ENCODE results near the gene IL22RA1.

The IL22RA1 gene

GRCh38 chr1:24114753-24115152, 28.2 kb downstream of the IL22RA1 start:
- no peak for DNase-seq (ENCODE audit: low spot score)

- DNase-seq (ENCODE audit: low spot score), result no peak
Measured at GRCh38 chr1:24113641-24114033, 29.3 kb downstream of the IL22RA1 start.

DNA sequence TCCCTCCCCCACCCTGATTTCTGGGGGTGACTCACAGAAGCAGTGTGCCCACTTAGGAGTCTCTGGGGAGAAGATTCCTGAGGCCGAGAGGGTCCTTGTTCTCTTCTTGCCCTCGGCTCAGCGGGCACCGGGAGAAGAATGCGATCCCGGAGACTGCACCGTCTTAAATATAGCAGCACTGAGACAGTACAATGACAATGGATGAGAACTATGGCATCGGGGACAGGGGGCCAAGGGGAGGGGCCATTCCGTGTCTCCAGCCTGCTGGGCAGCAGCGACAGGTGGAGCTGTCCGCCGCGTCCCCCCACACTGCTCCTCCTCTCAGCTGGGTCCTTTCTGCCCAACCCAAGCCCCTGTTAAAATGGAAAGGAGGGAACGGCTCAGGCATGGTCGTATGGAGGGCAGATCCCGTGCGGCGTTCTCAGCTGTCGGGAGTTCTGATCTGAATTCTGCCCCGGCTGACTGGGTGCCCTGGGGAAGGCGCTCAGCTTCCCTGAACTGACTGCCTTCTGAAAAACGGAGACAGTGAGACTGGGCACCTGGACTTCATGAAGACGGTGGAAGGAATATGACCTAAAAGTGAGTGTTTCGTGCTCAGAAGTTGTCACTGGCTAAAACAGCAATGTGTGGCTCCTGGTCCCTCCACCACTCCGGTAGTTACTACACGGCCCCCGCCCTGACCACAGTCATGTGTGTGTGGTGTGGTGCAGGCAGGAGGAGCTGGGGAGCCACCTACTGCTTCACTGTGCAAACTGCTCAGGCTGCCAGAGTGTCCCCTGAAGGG, 30.8 kb downstream of the IL22RA1 start, which contains the start of gene MYOM3:
Gene MYOM3, minus strand, starts transcription at position 140 of the 784 bp plus-strand sequence. CDS start 3,499 bp downstream, outside the sequence.
- peak; percentile 85 for DNase-seq (ENCODE audit: low spot score)

DNA sequence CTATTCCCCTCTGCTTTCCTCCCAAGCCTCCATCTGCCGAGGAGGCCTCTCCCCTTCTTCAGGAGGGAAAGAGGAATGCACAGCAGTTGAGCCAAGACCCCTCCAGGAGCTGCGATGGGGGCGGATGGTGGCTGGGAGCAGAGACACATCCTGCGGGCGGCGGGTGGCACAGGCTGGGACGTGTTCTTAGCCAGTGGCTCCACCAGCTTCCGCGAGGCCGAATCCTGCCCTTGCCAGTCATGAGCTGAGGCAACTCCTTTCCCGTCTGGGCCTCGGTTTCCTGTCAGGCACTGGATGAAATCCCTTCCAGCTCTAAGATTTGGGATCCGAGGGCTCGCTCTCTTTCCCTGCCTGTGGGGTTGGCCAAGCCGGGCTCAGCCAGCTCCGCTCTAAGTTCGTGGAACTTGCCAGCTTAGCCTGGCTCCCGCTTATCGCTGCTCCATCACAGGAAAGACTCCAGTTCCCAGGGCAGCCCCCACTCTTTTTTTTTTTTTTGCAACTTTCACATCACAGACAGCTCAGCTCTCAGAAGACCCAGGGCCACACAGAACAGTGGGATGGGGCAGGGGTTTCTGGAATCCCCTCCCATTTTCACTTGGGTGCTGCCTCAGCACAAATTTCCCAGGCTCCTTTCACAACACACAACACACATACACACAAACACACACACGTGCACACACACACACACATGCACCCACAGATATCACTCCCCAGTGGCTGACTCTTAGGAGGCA, 31.5 kb downstream of the IL22RA1 start:
- no peak for DNase-seq (ENCODE audit: low spot score)

DNA sequence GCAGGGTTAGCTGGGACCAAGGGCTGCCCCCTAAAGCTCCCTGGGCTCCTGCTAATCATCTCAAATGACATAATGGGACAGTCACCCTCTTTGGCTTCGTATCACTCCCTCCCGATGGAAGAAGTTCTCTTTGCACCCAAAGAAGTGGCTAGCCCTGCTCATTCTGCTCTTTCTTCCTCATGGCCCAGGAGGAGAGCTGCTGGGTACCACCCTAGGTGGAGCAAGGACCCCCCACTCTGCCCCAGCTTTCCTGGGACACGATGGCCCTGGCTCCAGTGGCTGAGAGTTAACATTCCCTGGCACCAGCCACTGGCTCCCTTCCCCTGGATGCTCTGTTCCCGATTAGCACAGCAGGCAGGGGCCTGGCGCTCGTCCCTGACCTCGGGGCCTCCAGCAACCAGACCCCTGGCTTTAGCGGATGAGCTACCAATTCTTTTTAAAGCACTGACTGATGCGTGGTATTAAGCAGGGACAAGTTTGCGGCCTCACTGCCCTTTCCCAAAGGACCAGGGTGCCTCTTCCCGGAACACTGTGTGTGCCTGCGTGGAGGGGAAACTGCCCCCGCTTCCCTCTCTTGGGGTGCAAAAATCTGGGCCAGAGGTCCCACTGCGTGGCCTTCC, 32.2 kb downstream of the IL22RA1 start:
- DNase-seq (ENCODE audit: low spot score), result no peak

- DNase-seq (ENCODE audit: low spot score), result no peak
Measured at GRCh38 chr1:24109686-24110475, 33.1 kb downstream of the IL22RA1 start.

GRCh38 chr1:24109166-24109483, 33.8 kb downstream of the IL22RA1 start:
- DNase-seq (ENCODE audit: low spot score), result no peak

GRCh38 chr1:24108334-24109165, 34.4 kb downstream of the IL22RA1 start:
- DNase-seq (ENCODE audit: low spot score), result peak; percentile 81

GRCh38 chr1:24107462-24108138, 35.3 kb downstream of the IL22RA1 start:
- DNase-seq (ENCODE audit: low spot score), result no peak

DNA sequence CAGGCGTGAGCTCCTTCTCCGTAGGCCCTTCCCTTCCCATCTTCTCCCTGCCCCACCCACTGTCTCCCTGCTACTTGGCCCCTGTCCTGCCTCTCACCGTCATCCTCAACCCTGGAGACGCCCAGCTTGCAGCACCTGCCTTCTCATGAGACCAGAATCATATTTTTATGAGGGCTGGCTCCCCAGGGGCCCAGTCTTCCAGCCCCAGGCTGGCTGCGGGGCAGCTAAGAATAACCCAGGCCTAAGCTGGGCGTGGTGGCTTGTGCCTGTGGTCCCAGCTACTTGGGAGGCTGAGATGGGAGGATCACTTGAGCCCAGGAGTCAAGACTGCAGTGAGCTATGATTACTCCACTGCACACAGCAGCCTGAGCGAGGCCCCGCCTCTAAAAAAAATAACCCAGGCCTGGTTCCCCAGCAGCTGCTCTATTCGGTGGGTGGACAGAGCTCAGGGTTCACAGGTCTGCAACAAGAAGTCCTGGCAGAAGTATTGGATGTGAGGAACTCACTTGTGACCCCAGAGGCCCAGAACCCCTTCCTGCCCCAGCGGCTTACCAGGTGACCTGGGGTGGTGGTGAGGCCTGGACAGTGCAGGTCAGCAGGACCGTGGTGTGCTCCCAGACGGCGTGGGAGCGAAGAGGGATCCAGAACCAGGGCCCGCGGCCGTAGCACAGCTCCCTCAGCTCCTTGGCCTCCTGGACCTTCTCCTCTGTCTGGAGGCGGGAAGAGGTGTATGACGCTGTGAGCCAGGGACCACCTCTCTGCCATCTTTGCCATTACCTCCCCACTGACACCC, 37.4 kb downstream of the IL22RA1 start:
- no peak for DNase-seq (ENCODE audit: low spot score)

- no peak for DNase-seq (ENCODE audit: low spot score)
Measured at GRCh38 chr1:24104854-24105253, 38.1 kb downstream of the IL22RA1 start.

- DNase-seq (ENCODE audit: low spot score), result no peak
Measured at GRCh38 chr1:24103879-24104278, 39.1 kb downstream of the IL22RA1 start.

GRCh38 chr1:24103408-24103807, 39.5 kb downstream of the IL22RA1 start:
- no peak for DNase-seq (ENCODE audit: low spot score)

- DNase-seq (ENCODE audit: low spot score), result no peak
Measured at GRCh38 chr1:24102961-24103360, 40.0 kb downstream of the IL22RA1 start.

DNA sequence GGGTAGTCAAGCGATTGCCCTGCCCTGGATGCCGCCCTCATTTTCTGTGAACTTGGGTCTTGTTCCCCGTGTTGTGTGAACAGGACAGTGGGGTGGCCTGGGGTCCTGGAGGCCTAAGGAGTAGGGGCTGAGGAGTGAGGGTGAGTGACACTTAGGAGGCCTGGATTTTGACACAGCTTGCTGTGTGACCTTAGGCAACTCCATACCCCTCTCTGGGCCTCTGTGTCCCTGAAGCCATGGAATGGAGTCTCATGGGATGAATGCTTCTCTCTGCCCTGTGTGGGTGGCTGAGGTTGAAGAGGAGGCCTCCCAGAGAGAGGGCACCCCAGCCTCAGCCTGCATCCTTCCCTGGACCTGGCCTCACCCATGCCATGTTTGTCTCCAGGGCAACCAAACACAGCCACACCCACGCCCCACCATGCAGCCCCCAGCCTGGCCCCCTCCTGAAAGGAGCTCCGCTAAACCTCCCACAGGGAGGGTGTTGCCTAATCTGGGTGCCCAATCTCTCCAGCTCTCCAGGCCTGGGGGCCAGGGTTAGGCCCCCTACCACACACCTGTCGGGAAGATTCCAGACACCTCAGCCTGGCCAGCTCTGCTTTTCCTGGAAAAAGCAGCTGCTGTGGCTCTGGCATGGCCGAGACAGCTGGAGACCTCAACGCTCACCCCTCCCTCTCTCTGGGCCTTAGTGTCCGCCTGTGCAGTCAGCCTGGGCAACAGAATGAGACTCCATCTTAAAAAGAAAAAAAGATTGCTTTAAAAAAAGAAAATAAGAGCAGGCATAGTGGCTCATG, 40.9 kb downstream of the IL22RA1 start:
- DNase-seq (ENCODE audit: low spot score), result no peak

DNA sequence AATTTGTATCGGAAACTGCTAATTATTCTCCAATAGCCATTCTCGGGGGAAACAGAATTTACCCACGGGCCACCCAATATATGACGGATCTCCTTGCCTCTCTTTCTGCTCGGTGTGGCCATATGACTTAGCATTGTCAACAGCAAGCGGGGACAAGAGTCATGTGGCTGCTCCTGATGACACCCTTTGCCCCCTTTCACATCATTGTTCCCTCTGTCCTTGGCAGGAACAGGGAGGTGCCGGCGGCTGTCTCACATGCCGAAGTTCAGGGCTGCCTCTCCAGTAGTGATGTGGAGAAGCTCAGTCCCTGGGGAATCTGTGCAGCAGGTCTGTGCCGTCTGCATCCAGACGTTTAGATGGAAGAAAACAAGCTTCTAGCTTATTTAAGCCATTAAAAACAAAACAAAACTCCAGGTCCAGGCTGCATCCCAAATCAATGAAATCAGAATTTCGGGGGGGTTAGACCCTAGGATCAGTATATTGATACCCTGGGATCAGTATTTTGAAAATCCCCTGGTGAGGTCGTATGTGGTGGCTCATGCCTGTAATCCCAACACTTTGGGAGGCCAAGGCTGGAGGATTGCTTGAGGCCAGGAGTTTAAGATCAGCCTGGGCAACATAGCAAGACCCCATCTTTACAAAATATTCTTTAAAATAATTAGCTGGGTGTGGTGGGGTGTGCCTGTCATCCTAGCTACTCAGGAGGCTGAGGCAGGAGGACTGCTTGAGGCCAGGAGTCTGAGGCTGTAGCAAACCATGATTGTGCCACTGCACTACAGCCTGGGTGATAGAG, 41.8 kb downstream of the IL22RA1 start:
- DNase-seq (ENCODE audit: low spot score), result no peak

DNA sequence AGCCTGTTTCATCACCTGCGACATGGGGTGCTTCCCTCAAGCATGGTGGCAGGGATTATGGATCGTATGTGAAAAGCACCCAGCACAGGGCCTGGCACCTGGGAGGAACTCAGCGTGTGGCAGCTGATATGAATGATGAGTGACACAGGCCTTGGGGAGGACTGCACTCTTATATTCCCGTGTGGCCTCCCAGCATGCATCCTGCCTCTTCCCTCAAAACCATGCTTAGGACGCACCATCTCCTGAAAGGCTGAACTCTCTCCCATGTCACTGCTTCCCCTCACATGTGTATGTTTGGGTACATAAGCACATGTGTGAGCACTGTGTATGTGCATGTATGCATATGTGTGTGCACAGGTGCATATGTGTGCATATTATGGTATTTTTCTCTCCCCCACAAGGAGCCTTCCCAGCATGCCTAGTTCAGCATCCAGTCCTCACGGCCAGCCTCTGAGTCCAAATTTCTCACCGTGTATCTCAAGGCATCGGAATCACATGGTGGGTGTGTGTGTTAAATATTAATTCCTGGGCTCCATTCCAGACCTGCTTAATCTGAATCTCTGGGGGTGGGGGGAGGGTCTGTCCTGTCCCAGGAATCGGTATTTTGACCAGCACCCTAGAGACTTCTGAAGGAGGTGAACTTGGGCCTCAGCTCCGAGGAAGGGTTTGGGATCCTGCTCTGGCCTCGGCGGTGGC, 43.8 kb downstream of the IL22RA1 start:
- no peak for DNase-seq (ENCODE audit: low spot score)

GRCh38 chr1:24098102-24098501, 44.8 kb downstream of the IL22RA1 start:
- no peak for DNase-seq (ENCODE audit: low spot score)
